ENCODE data around the gene CES4A. TPM values are rescaled to one million over a fixed set of nuclear protein-coding genes. Genes with fewer than 3 reads are reported as not detected.
A peak's percentile ranks its signal among the peaks of the same experiment; 100 is the strongest.

Gene CES4A
- total RNA-seq, 1 donor from 2014 or later, result 13.3 TPM

DNA sequence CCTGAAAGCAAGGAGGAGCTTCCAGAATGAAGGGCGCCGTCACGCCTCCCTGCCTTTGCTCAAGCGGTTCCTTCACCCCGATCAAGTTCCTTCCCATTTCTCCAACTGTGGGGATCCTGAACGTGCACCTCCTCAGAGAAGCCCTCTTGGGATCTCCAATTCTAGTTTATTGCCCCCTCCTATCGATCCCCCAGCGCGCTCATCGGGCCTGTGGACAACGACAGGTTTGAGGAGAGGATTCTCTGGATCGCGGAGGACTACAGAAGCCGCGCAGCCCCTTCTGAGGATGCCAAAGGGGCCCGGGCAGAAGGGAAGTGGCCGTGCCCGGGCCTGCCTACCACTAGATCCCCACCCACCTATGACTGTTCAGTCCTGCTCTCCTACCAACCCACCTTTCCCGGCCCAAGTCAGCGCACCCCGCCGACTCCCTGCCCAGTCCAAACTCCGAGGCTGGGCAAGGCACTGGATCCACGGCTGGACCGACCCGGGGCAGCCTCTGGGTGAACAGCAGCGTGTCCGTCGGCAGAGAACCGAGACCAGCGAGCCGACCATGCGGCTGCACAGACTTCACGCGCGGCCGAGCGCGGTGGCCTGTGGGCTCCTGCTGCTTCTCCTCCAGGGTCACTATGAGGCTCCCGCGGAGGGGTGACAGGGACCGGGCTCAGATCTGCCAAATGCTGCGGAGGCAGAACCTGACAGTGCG, 40.1 kb upstream of the CES4A start:
- H3K27me3 ChIP-seq, result peaks cover 20% of the 10 kb centered on the region
- H3K4me3 ChIP-seq, result peak overlapping the region; percentile 58
- TF ChIP-seq, protein P1, sequence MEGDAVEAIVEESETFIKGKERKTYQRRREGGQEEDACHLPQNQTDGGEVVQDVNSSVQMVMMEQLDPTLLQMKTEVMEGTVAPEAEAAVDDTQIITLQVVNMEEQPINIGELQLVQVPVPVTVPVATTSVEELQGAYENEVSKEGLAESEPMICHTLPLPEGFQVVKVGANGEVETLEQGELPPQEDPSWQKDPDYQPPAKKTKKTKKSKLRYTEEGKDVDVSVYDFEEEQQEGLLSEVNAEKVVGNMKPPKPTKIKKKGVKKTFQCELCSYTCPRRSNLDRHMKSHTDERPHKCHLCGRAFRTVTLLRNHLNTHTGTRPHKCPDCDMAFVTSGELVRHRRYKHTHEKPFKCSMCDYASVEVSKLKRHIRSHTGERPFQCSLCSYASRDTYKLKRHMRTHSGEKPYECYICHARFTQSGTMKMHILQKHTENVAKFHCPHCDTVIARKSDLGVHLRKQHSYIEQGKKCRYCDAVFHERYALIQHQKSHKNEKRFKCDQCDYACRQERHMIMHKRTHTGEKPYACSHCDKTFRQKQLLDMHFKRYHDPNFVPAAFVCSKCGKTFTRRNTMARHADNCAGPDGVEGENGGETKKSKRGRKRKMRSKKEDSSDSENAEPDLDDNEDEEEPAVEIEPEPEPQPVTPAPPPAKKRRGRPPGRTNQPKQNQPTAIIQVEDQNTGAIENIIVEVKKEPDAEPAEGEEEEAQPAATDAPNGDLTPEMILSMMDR (IDR thresholded peaks at IDR 0.05), result no peak
- no peak overlapping the region for H3K27ac ChIP-seq
- H3K9me3 ChIP-seq, result no peaks in the 10 kb centered on the region
- peaks cover 10% of the 10 kb centered on the region for H3K4me1 ChIP-seq
- H3K36me3 ChIP-seq, result peaks cover 9% of the 10 kb centered on the region
- intact Hi-C loops (cut with DNase I), result no loop called here
- ATAC-seq (peak; percentile 46), DNase-seq (no peak)

DNA sequence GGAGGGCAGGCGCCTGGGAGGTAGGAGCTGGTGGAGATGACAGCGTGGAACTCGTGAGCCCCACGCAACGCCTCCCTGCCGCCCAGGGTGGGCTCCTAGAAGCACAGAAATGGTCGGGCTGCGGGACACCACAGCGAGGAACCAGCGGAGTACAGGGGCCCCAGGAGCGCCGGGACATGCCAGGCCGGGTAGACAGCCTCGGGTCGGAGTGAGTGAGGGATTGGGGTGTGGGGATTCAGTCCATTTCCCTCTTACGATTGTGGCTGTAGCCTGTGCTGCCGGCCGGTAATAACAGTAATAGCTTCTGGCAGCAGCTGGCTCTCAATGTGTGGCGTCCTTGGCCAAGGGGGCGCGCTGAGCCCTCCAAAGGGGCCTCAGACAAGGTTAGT, 39.6 kb upstream of the CES4A start:
- intact Hi-C loops (cut with DNase I), result no loop called here
- Histone ChIP-seq H3K9me3 (no peaks in the 10 kb centered on the region), H3K27me3 (peaks cover 20% of the 10 kb centered on the region), H3K4me3 (peak overlapping the region; percentile 58), H3K4me1 (peaks cover 10% of the 10 kb centered on the region), H3K27ac (no peak overlapping the region), H3K36me3 (peaks cover 3% of the 10 kb centered on the region)
- ATAC-seq (no peak), DNase-seq (no peak)
- TF ChIP-seq, protein P1 (IDR thresholded peaks at IDR 0.05), result no peak

DNA sequence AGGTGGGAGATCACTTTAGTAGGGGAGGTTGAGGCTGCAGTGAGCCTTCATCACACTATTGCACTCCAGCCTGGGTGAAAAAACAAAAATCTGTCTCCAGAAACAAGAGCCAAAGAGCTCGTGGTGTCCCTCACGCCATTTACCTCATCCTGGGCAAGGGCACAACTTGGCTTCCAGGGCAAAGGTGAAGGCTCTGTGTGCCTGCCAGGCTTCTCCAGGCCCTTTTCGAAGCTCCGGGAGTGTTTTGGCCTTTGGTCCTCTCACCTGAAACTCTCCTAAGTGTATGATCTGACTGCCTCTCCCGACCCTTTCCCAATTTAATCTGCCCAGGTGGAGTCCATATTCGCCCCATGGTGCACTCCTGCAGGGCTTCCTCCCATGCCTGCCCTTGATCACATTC, 38.9 kb upstream of the CES4A start:
- ATAC-seq (no peak), DNase-seq (no peak)
- Histone ChIP-seq H3K27me3 (peaks cover 20% of the 10 kb centered on the region), H3K36me3 (no peaks in the 10 kb centered on the region), H3K27ac (no peak overlapping the region), H3K4me1 (peaks cover 10% of the 10 kb centered on the region), H3K4me3 (no peak overlapping the region), H3K9me3 (no peaks in the 10 kb centered on the region)
- TF ChIP-seq, protein P1 (IDR thresholded peaks at IDR 0.05), result no peak
- intact Hi-C loops (cut with DNase I), result no loop called here

DNA sequence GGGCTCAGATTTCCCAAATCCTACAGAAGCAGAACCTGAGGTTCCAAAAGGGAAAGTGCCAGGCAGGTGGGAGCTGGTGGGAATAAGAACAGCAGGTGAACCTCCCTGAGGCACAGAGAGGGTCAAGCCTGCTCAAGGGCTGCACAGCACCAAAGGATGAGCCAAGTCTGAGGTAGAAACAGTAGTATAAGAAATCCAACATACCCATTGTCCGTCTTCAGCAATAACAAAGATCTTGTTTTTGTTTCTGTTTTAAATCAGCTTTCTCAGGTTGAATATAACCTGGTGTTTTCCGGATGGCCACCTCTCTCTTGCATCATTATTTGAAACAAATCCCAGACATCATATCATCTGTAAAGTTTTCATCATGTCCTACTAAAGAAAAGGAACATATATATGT, 38.0 kb upstream of the CES4A start:
- H3K27ac ChIP-seq, result no peak overlapping the region
- TF ChIP-seq, protein P1 (IDR thresholded peaks at IDR 0.05), result no peak
- H3K4me1 ChIP-seq, result peaks cover 10% of the 10 kb centered on the region
- DNase-seq, result no peak
- peaks cover 20% of the 10 kb centered on the region for H3K27me3 ChIP-seq
- intact Hi-C loops (cut with DNase I), result no loop called here
- ATAC-seq, result no peak
- H3K9me3 ChIP-seq, result no peaks in the 10 kb centered on the region
- H3K36me3 ChIP-seq, result no peaks in the 10 kb centered on the region
- no peak overlapping the region for H3K4me3 ChIP-seq

DNA sequence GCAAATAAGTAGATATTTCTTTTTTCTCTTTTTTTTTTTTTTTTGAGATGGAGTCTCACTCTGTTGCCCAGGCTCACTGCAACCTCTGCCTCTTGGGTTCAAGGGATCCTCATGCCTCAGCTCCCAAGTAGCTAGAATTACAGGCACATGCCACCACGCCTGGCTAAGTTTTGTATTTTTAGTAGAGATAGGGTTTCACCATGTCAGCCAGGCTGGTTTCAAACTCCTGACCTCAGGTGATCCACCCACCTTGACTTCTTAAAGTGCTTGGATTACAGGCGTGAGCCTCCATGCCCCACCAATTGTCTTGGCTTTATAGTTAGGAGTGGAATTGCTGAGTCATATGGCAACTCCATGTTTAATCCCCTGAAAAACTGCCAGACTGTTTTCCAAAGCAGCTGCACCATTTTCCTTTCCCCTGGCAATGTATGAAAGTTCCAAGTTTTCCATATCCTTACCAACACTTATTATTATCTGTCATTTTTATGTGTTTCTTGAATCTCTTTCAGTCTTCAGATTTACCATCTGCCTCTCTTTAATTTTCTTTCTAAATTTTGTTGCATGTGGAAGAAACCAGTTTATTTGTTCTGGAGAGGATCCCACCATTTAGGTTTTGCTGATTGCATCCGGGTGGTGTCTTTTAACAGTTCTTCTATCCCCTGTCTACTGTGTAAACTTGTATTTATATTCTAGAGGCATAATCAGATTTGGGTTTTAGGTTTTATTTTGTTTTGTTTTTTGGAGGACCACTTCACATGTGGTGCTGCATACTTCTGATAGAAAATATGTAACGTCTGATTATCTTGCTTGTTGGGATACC, 37.2 kb upstream of the CES4A start:
- no peaks in the 10 kb centered on the region for H3K9me3 ChIP-seq
- H3K27me3 ChIP-seq, result peaks cover 20% of the 10 kb centered on the region
- H3K36me3 ChIP-seq, result no peaks in the 10 kb centered on the region
- ATAC-seq (no peak), DNase-seq (no peak)
- no peak overlapping the region for H3K4me3 ChIP-seq
- intact Hi-C loops (cut with DNase I), result no loop called here
- peaks cover 10% of the 10 kb centered on the region for H3K4me1 ChIP-seq
- TF ChIP-seq, protein P1 (IDR thresholded peaks at IDR 0.05), result no peak
- no peak overlapping the region for H3K27ac ChIP-seq
